GM23338 (cell line): ENCODE data around the gene FGF13. TPM values are rescaled to one million over a fixed set of nuclear protein-coding genes. Genes with fewer than 3 reads are reported as not detected.

Experiments used
- ATAC-seq: fragments of 200-7000 bp; cut with Tn5 transposase; 3 replicates; pipeline ENCODE4 v1.9.1; 2020
- DNase-seq: peaks from one replicate; pipeline ENCODE4 v3.0.0-alpha.2; 2015; ENCODE audit warnings: low spot score
- H2AFZ ChIP-seq: fragments of 200-600 bp; sonication (generic); 2 replicates; pipeline ENCODE4 v1.8.0; 2016; ENCODE audit warnings: antibody characterized with exemption, mild to moderate bottlenecking, moderate library complexity
- H3F3A ChIP-seq: fragments of 200-600 bp; sonication (generic); replicated peaks from 2 replicates; pipeline ENCODE4 v1.8.0; 2017; ENCODE audit warnings: antibody characterized with exemption, mixed run types, low read depth
- H3K27ac ChIP-seq: fragments of 200-600 bp; sonication (generic); 2 replicates; pipeline ENCODE4 v1.6.1; 2016; ENCODE audit warnings: low read depth
- H3K27me3 ChIP-seq: fragments of 200-600 bp; sonication (generic); 2 replicates; pipeline ENCODE4 v1.8.0; 2016; ENCODE audit warnings: mild to moderate bottlenecking, mixed run types, moderate library complexity; ENCODE audit not compliant: insufficient read depth
- H3K36me3 ChIP-seq: fragments of 200-600 bp; sonication (generic); 2 replicates; pipeline ENCODE4 v1.8.0; 2016; ENCODE audit warnings: mild to moderate bottlenecking; ENCODE audit not compliant: insufficient read depth
- H3K4me1 ChIP-seq: fragments of 200-600 bp; sonication (generic); 2 replicates; pipeline ENCODE4 v1.8.0; 2016; ENCODE audit warnings: mild to moderate bottlenecking, moderate library complexity; ENCODE audit not compliant: insufficient read depth
- H3K4me2 ChIP-seq: fragments of 200-600 bp; sonication (generic); 2 replicates; pipeline ENCODE4 v1.7.1; 2017; ENCODE audit warnings: mixed run types
- H3K4me3 ChIP-seq: fragments of 200-600 bp; sonication (generic); 2 replicates; pipeline ENCODE4 v1.6.1; 2016; ENCODE audit warnings: mixed run types
- H3K79me2 ChIP-seq: fragments of 200-600 bp; sonication (generic); replicated peaks from 2 replicates; pipeline ENCODE4 v1.8.0; 2017; ENCODE audit warnings: mild to moderate bottlenecking; ENCODE audit not compliant: insufficient read depth
- H3K9me2 ChIP-seq: fragments of 200-600 bp; sonication (generic); 2 replicates; pipeline ENCODE4 v1.8.0; 2017; ENCODE audit not compliant: insufficient read depth
- H4K20me1 ChIP-seq: fragments of 200-600 bp; sonication (generic); replicated peaks from 2 replicates; pipeline ENCODE4 v1.8.0; 2017; ENCODE audit warnings: mild to moderate bottlenecking; ENCODE audit not compliant: insufficient read depth
- H3K27ac Mint-ChIP-seq: 2 replicates; pipeline ENCODE4 v1.8.0; 2020; ENCODE audit warnings: inconsistent platforms, mild to moderate bottlenecking, moderate library complexity, mixed read lengths
- H3K27me3 Mint-ChIP-seq: 3 replicates; pipeline ENCODE4 v1.8.0; 2022; ENCODE audit warnings: low read depth, mild to moderate bottlenecking, moderate library complexity, mixed read lengths, inconsistent platforms; ENCODE audit not compliant: insufficient read depth, poor library complexity
- H3K36me3 Mint-ChIP-seq: 3 replicates; pipeline ENCODE4 v1.8.0; 2021; ENCODE audit warnings: low read depth, mild to moderate bottlenecking, inconsistent platforms, moderate library complexity, mixed read lengths
- H3K4me1 Mint-ChIP-seq: 3 replicates; pipeline ENCODE4 v1.8.0; 2020; ENCODE audit warnings: mild to moderate bottlenecking, inconsistent platforms, mixed read lengths
- H3K4me3 Mint-ChIP-seq: 3 replicates; pipeline ENCODE4 v1.8.0; 2021; ENCODE audit warnings: moderate library complexity, mild to moderate bottlenecking, inconsistent platforms, mixed read lengths
- H3K9me3 Mint-ChIP-seq: 3 replicates; pipeline ENCODE4 v1.8.0; 2020; ENCODE audit warnings: moderate library complexity, mild to moderate bottlenecking, inconsistent platforms, mixed read lengths
- CREB1 ChIP-seq: fragments of 250-450 bp; sonication (Bioruptor Pico); IDR thresholded peaks from 2 replicates; pipeline ENCODE4 v1.5.0; 2020; ENCODE audit warnings: low read depth, mild to moderate bottlenecking, moderate library complexity
- EZH2 ChIP-seq: fragments of 200-600 bp; sonication (generic); IDR thresholded peaks from one replicate; pipeline ENCODE4 v1.8.0; 2017; ENCODE audit warnings: antibody characterized with exemption, mild to moderate bottlenecking, low read depth; ENCODE audit not compliant: unreplicated experiment
- EZH2phosphoT487 ChIP-seq: fragments of 200-600 bp; sonication (generic); IDR thresholded peaks from one replicate; pipeline ENCODE4 v1.8.1; 2018; ENCODE audit warnings: antibody characterized with exemption; ENCODE audit not compliant: unreplicated experiment
- JUNB ChIP-seq: IDR thresholded peaks from one replicate; pipeline ENCODE4 v1.6.1; 2016; ENCODE audit warnings: antibody characterized with exemption; ENCODE audit not compliant: unreplicated experiment
- NANOG ChIP-seq: IDR thresholded peaks from 2 replicates; pipeline ENCODE4 v1.6.1; 2016; ENCODE audit warnings: antibody characterized with exemption, borderline replicate concordance
- POLR2AphosphoS5 ChIP-seq: IDR thresholded peaks from 2 replicates; pipeline ENCODE4 v1.6.1; 2016; ENCODE audit warnings: antibody characterized with exemption, low read depth
- STAT1 ChIP-seq: IDR thresholded peaks from one replicate; pipeline ENCODE4 v1.6.1; 2016; ENCODE audit warnings: antibody characterized with exemption; ENCODE audit not compliant: unreplicated experiment
- ZNF331 ChIP-seq: fragments of 250-450 bp; sonication (Bioruptor Pico); IDR thresholded peaks from 2 replicates; pipeline ENCODE4 v1.5.0; 2020; ENCODE audit warnings: low read depth, mild to moderate bottlenecking, moderate library complexity
- polyA plus RNA-seq: library from polyadenylated mRNA; unstranded; fragments of >200 nt; fragmentation: Nextera tagmentation; extraction: Ambion mirVana; gene quantifications from 2 replicates; pipeline ENCODE4 v1.2.1, GENCODE V29; 2016
- total RNA-seq: library from RNA; depleted of rRNA; stranded (reverse); fragments of >200 nt; shearing (Covaris generic); gene quantifications from 2 replicates; pipeline ENCODE4 v1.2.3, GENCODE V29; 2014
- TF ChIP-seq, protein P1 (sequence below): IDR thresholded peaks from one replicate; pipeline ENCODE4 v1.6.1; 2018; ENCODE audit warnings: antibody characterized with exemption; ENCODE audit not compliant: unreplicated experiment
- TF ChIP-seq, protein P2 (sequence below), 2 experiments: fragments of 200-600 bp in 1 of 2; sonication (generic) in 1 of 2; conservative IDR thresholded peaks; 2 replicates each; pipeline versions ENCODE4 v1.5.1 to v1.6.1; 2016 to 2017; ENCODE audit warnings: antibody characterized with exemption in 2 of 2, low read depth in 2 of 2, mild to moderate bottlenecking in 2 of 2, moderate library complexity in 1 of 2
- TF ChIP-seq, protein P3 (sequence below): IDR thresholded peaks from 2 replicates; pipeline ENCODE4 v1.6.1; 2016; ENCODE audit warnings: antibody characterized with exemption

FGF13 gene
- total and polyA plus RNA-seq, 2 experiments from 2014 or later = 18.8 to 20.3 TPM

DNA sequence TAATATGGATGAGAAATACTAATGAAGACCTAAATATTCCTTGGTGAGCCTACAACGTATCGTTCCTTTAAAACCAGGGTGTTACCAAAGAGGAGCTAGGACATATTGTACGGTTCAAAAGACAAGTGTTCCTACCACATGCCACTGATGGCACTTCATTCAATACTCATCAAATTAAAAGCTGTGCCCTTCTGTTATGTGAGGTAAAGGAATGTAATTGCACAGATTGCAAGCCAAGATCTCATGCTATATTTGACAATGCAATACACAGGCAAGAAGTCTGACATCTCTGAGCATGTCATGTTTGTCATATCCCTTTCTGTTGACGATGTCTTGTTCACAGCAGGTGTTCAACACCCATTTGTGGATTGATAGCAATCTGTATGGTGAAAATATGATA, 6.9 kb downstream of the FGF13 start:
- no peaks in the 10 kb centered on the region for H3K27me3 Mint-ChIP-seq
- H3K36me3 ChIP-seq = no peaks in the 10 kb centered on the region
- H2AFZ ChIP-seq = no peak overlapping the region
- H3K4me3 Mint-ChIP-seq = no peak overlapping the region
- H3F3A ChIP-seq = no peaks in the 10 kb centered on the region
- peaks cover 5% of the 10 kb centered on the region; the same call in 2 of the 3 replicates for H3K36me3 Mint-ChIP-seq
- H3K27ac ChIP-seq = no peak overlapping the region
- DNase-seq (no peak), ATAC-seq (no peak)
- H3K9me3 Mint-ChIP-seq = no peaks in the 10 kb centered on the region
- no peaks in the 10 kb centered on the region for H3K27me3 ChIP-seq
- H3K4me1 ChIP-seq = 0 out of 2 replicates have a peak, but pooled peaks cover 7% of the 10 kb centered on the region
- H3K4me2 ChIP-seq = no peak overlapping the region
- H3K27ac Mint-ChIP-seq = no peak overlapping the region
- H3K79me2 ChIP-seq = peaks cover 15% of the 10 kb centered on the region
- peaks cover 7% of the 10 kb centered on the region; the same call in 1 of the 3 replicates for H3K4me1 Mint-ChIP-seq
- TF ChIP-seq EZH2 = no peak
- TF ChIP-seq CREB1 (CRISPR knock-in tag) = no peak
- TF ChIP-seq, protein P1, sequence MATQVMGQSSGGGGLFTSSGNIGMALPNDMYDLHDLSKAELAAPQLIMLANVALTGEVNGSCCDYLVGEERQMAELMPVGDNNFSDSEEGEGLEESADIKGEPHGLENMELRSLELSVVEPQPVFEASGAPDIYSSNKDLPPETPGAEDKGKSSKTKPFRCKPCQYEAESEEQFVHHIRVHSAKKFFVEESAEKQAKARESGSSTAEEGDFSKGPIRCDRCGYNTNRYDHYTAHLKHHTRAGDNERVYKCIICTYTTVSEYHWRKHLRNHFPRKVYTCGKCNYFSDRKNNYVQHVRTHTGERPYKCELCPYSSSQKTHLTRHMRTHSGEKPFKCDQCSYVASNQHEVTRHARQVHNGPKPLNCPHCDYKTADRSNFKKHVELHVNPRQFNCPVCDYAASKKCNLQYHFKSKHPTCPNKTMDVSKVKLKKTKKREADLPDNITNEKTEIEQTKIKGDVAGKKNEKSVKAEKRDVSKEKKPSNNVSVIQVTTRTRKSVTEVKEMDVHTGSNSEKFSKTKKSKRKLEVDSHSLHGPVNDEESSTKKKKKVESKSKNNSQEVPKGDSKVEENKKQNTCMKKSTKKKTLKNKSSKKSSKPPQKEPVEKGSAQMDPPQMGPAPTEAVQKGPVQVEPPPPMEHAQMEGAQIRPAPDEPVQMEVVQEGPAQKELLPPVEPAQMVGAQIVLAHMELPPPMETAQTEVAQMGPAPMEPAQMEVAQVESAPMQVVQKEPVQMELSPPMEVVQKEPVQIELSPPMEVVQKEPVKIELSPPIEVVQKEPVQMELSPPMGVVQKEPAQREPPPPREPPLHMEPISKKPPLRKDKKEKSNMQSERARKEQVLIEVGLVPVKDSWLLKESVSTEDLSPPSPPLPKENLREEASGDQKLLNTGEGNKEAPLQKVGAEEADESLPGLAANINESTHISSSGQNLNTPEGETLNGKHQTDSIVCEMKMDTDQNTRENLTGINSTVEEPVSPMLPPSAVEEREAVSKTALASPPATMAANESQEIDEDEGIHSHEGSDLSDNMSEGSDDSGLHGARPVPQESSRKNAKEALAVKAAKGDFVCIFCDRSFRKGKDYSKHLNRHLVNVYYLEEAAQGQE = no peak
- TF ChIP-seq JUNB = no peak
- TF ChIP-seq ZNF331 (CRISPR knock-in tag) = no peak
- TF ChIP-seq, protein P2, sequence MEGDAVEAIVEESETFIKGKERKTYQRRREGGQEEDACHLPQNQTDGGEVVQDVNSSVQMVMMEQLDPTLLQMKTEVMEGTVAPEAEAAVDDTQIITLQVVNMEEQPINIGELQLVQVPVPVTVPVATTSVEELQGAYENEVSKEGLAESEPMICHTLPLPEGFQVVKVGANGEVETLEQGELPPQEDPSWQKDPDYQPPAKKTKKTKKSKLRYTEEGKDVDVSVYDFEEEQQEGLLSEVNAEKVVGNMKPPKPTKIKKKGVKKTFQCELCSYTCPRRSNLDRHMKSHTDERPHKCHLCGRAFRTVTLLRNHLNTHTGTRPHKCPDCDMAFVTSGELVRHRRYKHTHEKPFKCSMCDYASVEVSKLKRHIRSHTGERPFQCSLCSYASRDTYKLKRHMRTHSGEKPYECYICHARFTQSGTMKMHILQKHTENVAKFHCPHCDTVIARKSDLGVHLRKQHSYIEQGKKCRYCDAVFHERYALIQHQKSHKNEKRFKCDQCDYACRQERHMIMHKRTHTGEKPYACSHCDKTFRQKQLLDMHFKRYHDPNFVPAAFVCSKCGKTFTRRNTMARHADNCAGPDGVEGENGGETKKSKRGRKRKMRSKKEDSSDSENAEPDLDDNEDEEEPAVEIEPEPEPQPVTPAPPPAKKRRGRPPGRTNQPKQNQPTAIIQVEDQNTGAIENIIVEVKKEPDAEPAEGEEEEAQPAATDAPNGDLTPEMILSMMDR (conservative IDR thresholded peaks at IDR 0.05; ENCODE audit: low read depth in 2 of 2) = no peak
- no peak for TF ChIP-seq POLR2AphosphoS5
- no peak for TF ChIP-seq STAT1
- TF ChIP-seq NANOG = no peak
- no peak overlapping the region for H3K4me3 ChIP-seq
- no peaks in the 10 kb centered on the region for H3K9me2 ChIP-seq
- H4K20me1 ChIP-seq = no peaks in the 10 kb centered on the region

DNA sequence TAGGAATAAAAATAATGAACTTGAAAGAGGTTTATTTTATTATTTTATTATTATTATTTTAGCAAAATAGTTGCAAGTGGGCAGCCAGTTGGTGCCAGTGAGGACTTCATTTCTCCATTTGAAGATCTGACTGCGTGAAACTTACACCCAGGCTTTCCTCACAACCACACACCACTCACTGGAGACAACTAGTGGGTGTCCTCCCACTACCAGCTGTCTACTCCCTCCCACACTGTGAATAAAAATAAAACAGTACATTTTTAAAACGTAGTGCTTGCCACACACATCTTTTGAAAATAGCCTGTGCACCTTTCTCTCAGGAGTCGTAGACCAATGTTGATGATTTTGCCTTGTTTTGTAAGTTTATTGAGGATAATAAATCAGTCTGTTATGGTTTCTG, 7.4 kb downstream of the FGF13 start:
- H3K27me3 ChIP-seq = no peaks in the 10 kb centered on the region
- peaks cover 10% of the 10 kb centered on the region for H3K79me2 ChIP-seq
- DNase-seq (no peak), ATAC-seq (no peak)
- Mint-ChIP-seq H3K36me3 (peaks cover 5% of the 10 kb centered on the region; the same call in 2 of the 3 replicates), H3K4me1 (peaks cover 5% of the 10 kb centered on the region; the same call in 1 of the 3 replicates), H3K9me3 (no peaks in the 10 kb centered on the region), H3K4me3 (no peak overlapping the region), H3K27ac (no peak overlapping the region), H3K27me3 (no peaks in the 10 kb centered on the region)
- no peak overlapping the region for H3K4me2 ChIP-seq
- H3K36me3 ChIP-seq = no peaks in the 10 kb centered on the region
- no peaks in the 10 kb centered on the region for H4K20me1 ChIP-seq
- H2AFZ ChIP-seq = no peak overlapping the region
- 0 out of 2 replicates have a peak, but pooled peaks cover 4% of the 10 kb centered on the region for H3K4me1 ChIP-seq
- H3F3A ChIP-seq = no peaks in the 10 kb centered on the region
- H3K27ac ChIP-seq = no peak overlapping the region
- H3K4me3 ChIP-seq = no peak overlapping the region
- H3K9me2 ChIP-seq = no peaks in the 10 kb centered on the region
- TF ChIP-seq CREB1 (CRISPR knock-in tag) (no peak), JUNB (no peak), EZH2phosphoT487 (no peak), POLR2AphosphoS5 (no peak)
- TF ChIP-seq, protein P3, sequence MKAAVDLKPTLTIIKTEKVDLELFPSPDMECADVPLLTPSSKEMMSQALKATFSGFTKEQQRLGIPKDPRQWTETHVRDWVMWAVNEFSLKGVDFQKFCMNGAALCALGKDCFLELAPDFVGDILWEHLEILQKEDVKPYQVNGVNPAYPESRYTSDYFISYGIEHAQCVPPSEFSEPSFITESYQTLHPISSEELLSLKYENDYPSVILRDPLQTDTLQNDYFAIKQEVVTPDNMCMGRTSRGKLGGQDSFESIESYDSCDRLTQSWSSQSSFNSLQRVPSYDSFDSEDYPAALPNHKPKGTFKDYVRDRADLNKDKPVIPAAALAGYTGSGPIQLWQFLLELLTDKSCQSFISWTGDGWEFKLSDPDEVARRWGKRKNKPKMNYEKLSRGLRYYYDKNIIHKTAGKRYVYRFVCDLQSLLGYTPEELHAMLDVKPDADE = no peak
